HG03575 (cell line): ENCODE results near the gene CHPF.

ENCODE experiments used
- ATAC-seq: cut with Tn5 transposase; IDR thresholded peaks from one replicate; pipeline ENCODE4 v1.9.1; 2021; ENCODE audit not compliant: unreplicated experiment, insufficient number of reproducible peaks, low FRiP score; ENCODE audit errors: extremely low read depth

Gene CHPF

GRCh38 chr2:219491278-219491963, 52.2 kb downstream of the CHPF start:
- no peak for ATAC-seq

GRCh38 chr2:219490600-219491130, 52.9 kb downstream of the CHPF start:
- no peak for ATAC-seq

- no peak for ATAC-seq
These were observed 53.4 kb downstream of the CHPF start for GRCh38 chr2:219490186-219490585.

GRCh38 chr2:219489315-219489714, 54.3 kb downstream of the CHPF start:
- ATAC-seq, result no peak
